WTC11 (cell line): ENCODE results near the gene ALK.

Experiments used
- CBFB ChIP-seq: sonication (generic); formaldehyde crosslinking; IDR thresholded peaks from 2 replicates; pipeline ENCODE4 v1.8.1; 2022; ENCODE audit warnings: mild to moderate bottlenecking, low read depth, missing genetic modification reagents
- CTCF ChIP-seq: fragments of 200-600 bp; IDR thresholded peaks from 2 replicates; pipeline ENCODE4 v1.8.0; 2022; ENCODE audit warnings: antibody characterized with exemption
- ETV6 ChIP-seq: sonication (generic); formaldehyde crosslinking; IDR thresholded peaks from 2 replicates; pipeline ENCODE4 v1.8.1; 2022; ENCODE audit warnings: mild to moderate bottlenecking, missing genetic modification reagents
- IRF1 ChIP-seq: sonication (generic); formaldehyde crosslinking; IDR thresholded peaks from 2 replicates; pipeline ENCODE4 v1.8.0; 2023; ENCODE audit warnings: missing genetic modification reagents
- IRF2 ChIP-seq: sonication (generic); formaldehyde crosslinking; IDR thresholded peaks from 2 replicates; pipeline ENCODE4 v1.8.0; 2022; ENCODE audit warnings: low read depth, missing genetic modification reagents, borderline replicate concordance
- JUN ChIP-seq: sonication (generic); formaldehyde crosslinking; IDR thresholded peaks from 2 replicates; pipeline ENCODE4 v1.8.0; 2023; ENCODE audit warnings: mild to moderate bottlenecking, missing genetic modification reagents
- NR2C2 ChIP-seq: sonication (generic); formaldehyde crosslinking; IDR thresholded peaks from 2 replicates; pipeline ENCODE4 v1.8.0; 2022; ENCODE audit warnings: mild to moderate bottlenecking, missing genetic modification reagents
- NR3C1 ChIP-seq: sonication (generic); formaldehyde crosslinking; conservative IDR thresholded peaks from 2 replicates; pipeline ENCODE4 v1.8.1; 2023; ENCODE audit warnings: low read depth, mild to moderate bottlenecking, missing genetic modification reagents
- ZNF121 ChIP-seq: sonication (generic); formaldehyde crosslinking; IDR thresholded peaks from 2 replicates; pipeline ENCODE4 v1.8.0; 2023; ENCODE audit warnings: missing genetic modification reagents
- ZNF232 ChIP-seq: sonication (generic); formaldehyde crosslinking; IDR thresholded peaks from 2 replicates; pipeline ENCODE4 v1.8.0; 2022; ENCODE audit warnings: mild to moderate bottlenecking, missing genetic modification reagents
- ZNF396 ChIP-seq: fragments of 250-450 bp; sonication (Bioruptor Pico); IDR thresholded peaks from 2 replicates; pipeline ENCODE4 v1.8.0; 2021; ENCODE audit warnings: mild to moderate bottlenecking, moderate library complexity, borderline replicate concordance
- TF ChIP-seq, protein P1 (sequence below): sonication (generic); formaldehyde crosslinking; IDR thresholded peaks from 2 replicates; pipeline ENCODE4 v1.8.0; 2022; ENCODE audit warnings: mild to moderate bottlenecking, missing genetic modification reagents
- TF ChIP-seq, protein P2 (sequence below): sonication (generic); formaldehyde crosslinking; IDR thresholded peaks from 2 replicates; pipeline ENCODE4 v1.8.0; 2022; ENCODE audit warnings: mild to moderate bottlenecking, missing genetic modification reagents

GRCh38 chr2:29872870-29873269, 48.5 kb downstream of the ALK start:
- TF ChIP-seq CTCF (no peak), NR3C1 (CRISPR knock-in tag) (no peak), IRF1 (CRISPR knock-in tag) (no peak), ZNF121 (CRISPR knock-in tag) (no peak), ETV6 (CRISPR knock-in tag) (no peak), JUN (no peak), IRF2 (CRISPR knock-in tag) (no peak), CBFB (no peak), ZNF232 (CRISPR knock-in tag) (no peak), NR2C2 (CRISPR knock-in tag) (no peak), ZNF396 (CRISPR knock-in tag) (no peak)
- TF ChIP-seq, protein P1, sequence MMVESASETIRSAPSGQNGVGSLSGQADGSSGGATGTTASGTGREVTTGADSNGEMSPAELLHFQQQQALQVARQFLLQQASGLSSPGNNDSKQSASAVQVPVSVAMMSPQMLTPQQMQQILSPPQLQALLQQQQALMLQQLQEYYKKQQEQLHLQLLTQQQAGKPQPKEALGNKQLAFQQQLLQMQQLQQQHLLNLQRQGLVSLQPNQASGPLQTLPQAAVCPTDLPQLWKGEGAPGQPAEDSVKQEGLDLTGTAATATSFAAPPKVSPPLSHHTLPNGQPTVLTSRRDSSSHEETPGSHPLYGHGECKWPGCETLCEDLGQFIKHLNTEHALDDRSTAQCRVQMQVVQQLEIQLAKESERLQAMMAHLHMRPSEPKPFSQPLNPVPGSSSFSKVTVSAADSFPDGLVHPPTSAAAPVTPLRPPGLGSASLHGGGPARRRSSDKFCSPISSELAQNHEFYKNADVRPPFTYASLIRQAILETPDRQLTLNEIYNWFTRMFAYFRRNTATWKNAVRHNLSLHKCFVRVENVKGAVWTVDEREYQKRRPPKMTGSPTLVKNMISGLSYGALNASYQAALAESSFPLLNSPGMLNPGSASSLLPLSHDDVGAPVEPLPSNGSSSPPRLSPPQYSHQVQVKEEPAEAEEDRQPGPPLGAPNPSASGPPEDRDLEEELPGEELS (CRISPR knock-in tag), result no peak
- TF ChIP-seq, protein P2, sequence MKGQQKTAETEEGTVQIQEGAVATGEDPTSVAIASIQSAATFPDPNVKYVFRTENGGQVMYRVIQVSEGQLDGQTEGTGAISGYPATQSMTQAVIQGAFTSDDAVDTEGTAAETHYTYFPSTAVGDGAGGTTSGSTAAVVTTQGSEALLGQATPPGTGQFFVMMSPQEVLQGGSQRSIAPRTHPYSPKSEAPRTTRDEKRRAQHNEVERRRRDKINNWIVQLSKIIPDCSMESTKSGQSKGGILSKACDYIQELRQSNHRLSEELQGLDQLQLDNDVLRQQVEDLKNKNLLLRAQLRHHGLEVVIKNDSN (CRISPR knock-in tag), result no peak
